Loucy (cell line): Measurements from ENCODE around the gene WLS.

Experiments used
- H2AFZ ChIP-seq: fragments of 200-600 bp; sonication (generic); 2 replicates; pipeline ENCODE4 v1.6.0; 2016; ENCODE audit warnings: antibody characterized with exemption, mild to moderate bottlenecking, low read length, moderate library complexity
- H3F3A ChIP-seq: fragments of 200-600 bp; 2 replicates; pipeline ENCODE4 v1.6.0; 2016; ENCODE audit warnings: antibody characterized with exemption, low read depth, mild to moderate bottlenecking
- H3K27me3 ChIP-seq: fragments of 200-600 bp; sonication (generic); 2 replicates; pipeline ENCODE4 v1.6.1; 2014; ENCODE audit warnings: low read length, mild to moderate bottlenecking; ENCODE audit not compliant: insufficient read depth, poor library complexity, severe bottlenecking
- H3K36me3 ChIP-seq: fragments of 200-600 bp; sonication (generic); 2 replicates; pipeline ENCODE4 v1.6.1; 2016; ENCODE audit warnings: low read length; ENCODE audit not compliant: insufficient read depth
- H3K4me1 ChIP-seq: fragments of 200-600 bp; sonication (generic); 2 replicates; pipeline ENCODE4 v1.5.1; 2014; ENCODE audit warnings: low read length, mild to moderate bottlenecking; ENCODE audit not compliant: insufficient read depth, poor library complexity, severe bottlenecking
- H3K4me2 ChIP-seq: fragments of 200-600 bp; sonication (generic); 2 replicates; pipeline ENCODE4 v1.6.0; 2014; ENCODE audit warnings: antibody characterized with exemption, low read length, low read depth, mild to moderate bottlenecking; ENCODE audit not compliant: poor library complexity, severe bottlenecking
- H3K4me3 ChIP-seq: fragments of 200-600 bp; sonication (generic); 2 replicates; pipeline ENCODE4 v1.5.1; 2014; ENCODE audit warnings: low read length, mild to moderate bottlenecking, mixed read lengths; ENCODE audit not compliant: poor library complexity, severe bottlenecking
- H3K79me2 ChIP-seq: fragments of 200-600 bp; sonication (generic); 2 replicates; pipeline ENCODE4 v1.6.1; 2014; ENCODE audit warnings: low read length; ENCODE audit not compliant: insufficient read depth
- H3K9ac ChIP-seq: fragments of 200-600 bp; sonication (generic); 2 replicates; pipeline ENCODE4 v1.6.0; 2014; ENCODE audit warnings: mild to moderate bottlenecking, low read depth, low read length, moderate library complexity; ENCODE audit not compliant: poor library complexity, severe bottlenecking
- H3K9me2 ChIP-seq: fragments of 200-600 bp; sonication (generic); replicated peaks from 2 replicates; pipeline ENCODE4 v1.6.1; 2016; ENCODE audit warnings: low read depth, low read length, mixed read lengths
- H3K9me3 ChIP-seq: fragments of 200-600 bp; sonication (generic); 2 replicates; pipeline ENCODE4 v1.6.1; 2014; ENCODE audit warnings: mild to moderate bottlenecking, antibody characterized with exemption, low read length, low read depth; ENCODE audit not compliant: insufficient read depth
- H4K20me1 ChIP-seq: fragments of 200-600 bp; sonication (generic); 2 replicates; pipeline ENCODE4 v1.6.0; 2014; ENCODE audit warnings: antibody characterized with exemption, low read length, mild to moderate bottlenecking; ENCODE audit not compliant: insufficient read depth, poor library complexity, severe bottlenecking
- CTCF ChIP-seq: fragments of 200-600 bp; sonication (generic); conservative IDR thresholded peaks from 2 replicates; pipeline ENCODE4 v1.5.1; 2014; ENCODE audit warnings: mild to moderate bottlenecking, antibody characterized with exemption, low read length
- EZH2phosphoT487 ChIP-seq: fragments of 200-600 bp; IDR thresholded peaks from 2 replicates; pipeline ENCODE4 v1.6.1; 2018; ENCODE audit warnings: antibody characterized with exemption, mild to moderate bottlenecking, moderate library complexity, borderline replicate concordance

WLS gene

GRCh38 chr1:68148631-68149030 is 83.7 kb downstream of the WLS start:
- Histone ChIP-seq H3K27me3 (no peaks in the 10 kb centered on the region), H3K36me3 (no peaks in the 10 kb centered on the region), H3K79me2 (no peaks in the 10 kb centered on the region), H3K4me1 (no peaks in the 10 kb centered on the region), H3K9me3 (no peaks in the 10 kb centered on the region), H3K4me2 (no peak overlapping the region), H2AFZ (no peak overlapping the region), H4K20me1 (no peaks in the 10 kb centered on the region), H3K4me3 (no peak overlapping the region), H3F3A (no peaks in the 10 kb centered on the region), H3K9ac (no peak overlapping the region), H3K9me2 (no peaks in the 10 kb centered on the region)
- TF ChIP-seq EZH2phosphoT487 (no peak), CTCF (no peak)

- Histone ChIP-seq H2AFZ (no peak overlapping the region), H4K20me1 (no peaks in the 10 kb centered on the region), H3K9me3 (no peaks in the 10 kb centered on the region), H3K9ac (no peak overlapping the region), H3K4me2 (no peak overlapping the region), H3K4me1 (no peaks in the 10 kb centered on the region), H3K27me3 (no peaks in the 10 kb centered on the region), H3K9me2 (no peaks in the 10 kb centered on the region), H3K79me2 (no peaks in the 10 kb centered on the region), H3K36me3 (no peaks in the 10 kb centered on the region), H3K4me3 (no peak overlapping the region), H3F3A (no peaks in the 10 kb centered on the region)
- TF ChIP-seq CTCF = no peak
- TF ChIP-seq EZH2phosphoT487 = no peak
These were observed 84.7 kb downstream of the WLS start for GRCh38 chr1:68147534-68148171.

GRCh38 chr1:68145418-68146126 is 86.8 kb downstream of the WLS start:
- no peak for TF ChIP-seq CTCF
- no peak for TF ChIP-seq EZH2phosphoT487
- no peak overlapping the region for H3K4me2 ChIP-seq
- no peaks in the 10 kb centered on the region for H3K79me2 ChIP-seq
- H2AFZ ChIP-seq = no peak overlapping the region
- H3K4me3 ChIP-seq = no peak overlapping the region
- no peaks in the 10 kb centered on the region for H3F3A ChIP-seq
- no peaks in the 10 kb centered on the region for H3K9me3 ChIP-seq
- H4K20me1 ChIP-seq = no peaks in the 10 kb centered on the region
- H3K9ac ChIP-seq = no peak overlapping the region
- H3K9me2 ChIP-seq = no peaks in the 10 kb centered on the region
- no peaks in the 10 kb centered on the region for H3K4me1 ChIP-seq
- no peaks in the 10 kb centered on the region for H3K36me3 ChIP-seq
- no peaks in the 10 kb centered on the region for H3K27me3 ChIP-seq
